Gastroesophageal sphincter (tissue), 4 donors: ENCODE data around the gene HBA2. TPM values are rescaled to one million over a fixed set of nuclear protein-coding genes. Genes with fewer than 3 reads are reported as not detected.

ENCODE experiments used
- ATAC-seq: fragments of 150-250 bp; one replicate; pipeline ENCODE4 v1.9.1; 2016; ENCODE audit warnings: mild to moderate bottlenecking, moderate library complexity
- H3K27ac ChIP-seq, 4 donors: fragments of 200-600 bp; sonication (generic) in 3 of 4; 1 replicate in 3 of 4; 2 replicates in 1 of 4; pipeline ENCODE4 v1.5.1; 2016 to 2019
- H3K27me3 ChIP-seq: fragments of 200-600 bp; sonication (generic); one replicate; pipeline ENCODE4 v1.5.1; 2019
- H3K36me3 ChIP-seq, 2 donors: fragments of 200-600 bp; sonication (generic); one replicate each; pipeline ENCODE4 v1.5.1; 2019; ENCODE audit warnings: control low read depth in 1 of 2
- H3K4me1 ChIP-seq, 3 donors: fragments of 200-600 bp; sonication (generic); 1 replicate in 2 of 3; 2 replicates in 1 of 3; pipeline ENCODE4 v1.5.1; 2016 to 2019; ENCODE audit warnings: control low read depth in 2 of 3
- H3K4me3 ChIP-seq, 2 donors: fragments of 200-600 bp; sonication (generic); one replicate each; pipeline ENCODE4 v1.5.1; 2019; ENCODE audit warnings: mild to moderate bottlenecking in 1 of 2, moderate library complexity in 1 of 2
- H3K9me3 ChIP-seq, 3 donors: fragments of 200-600 bp; sonication (generic); one replicate each; pipeline ENCODE4 v1.5.1; 2017 to 2019; ENCODE audit warnings: control low read depth in 2 of 3
- EP300 ChIP-seq: sonication (generic); formaldehyde crosslinking; IDR thresholded peaks from one replicate; pipeline ENCODE4 v1.6.1; 2017; ENCODE audit warnings: antibody characterized with exemption, mild to moderate bottlenecking
- POLR2A ChIP-seq, 2 donors: fragments of 450-650 bp; IDR thresholded peaks; one replicate each; pipeline ENCODE4 v1.6.1; 2017; ENCODE audit warnings: antibody characterized with exemption in 2 of 2, mild to moderate bottlenecking in 2 of 2, moderate library complexity in 1 of 2
- POLR2AphosphoS5 ChIP-seq: sonication (generic); formaldehyde crosslinking; IDR thresholded peaks from one replicate; pipeline ENCODE4 v1.6.1; 2017; ENCODE audit warnings: antibody characterized with exemption
- WGBS, 2 donors: methylation state at CpG; one replicate each; pipeline ENCODE4 v1.1.5; 2018; ENCODE audit warnings: low coverage in 1 of 2; 5-methylcytosine and 5-hydroxymethylcytosine counted together
- total RNA-seq, 4 donors: library from RNA; depleted of rRNA; stranded (reverse); fragments of >200 nt; gene quantifications; one replicate each; pipeline ENCODE4 v1.1.0, GENCODE V29; 2016
- TF ChIP-seq, protein P1 (sequence below), 4 experiments: fragments of 200-600 bp in 2 of 4; fragments of 450-650 bp in 2 of 4; sonication (generic) in 1 of 4; IDR thresholded peaks; one replicate each; pipeline ENCODE4 v1.5.1; 2017 to 2019; ENCODE audit warnings: antibody characterized with exemption in 4 of 4, mild to moderate bottlenecking in 2 of 4, moderate library complexity in 2 of 4

HBA2 gene
- total RNA-seq, 4 donors from 2014 or later: 40.9 to 72.6 (median 57.7) TPM; not detected in 1

DNA sequence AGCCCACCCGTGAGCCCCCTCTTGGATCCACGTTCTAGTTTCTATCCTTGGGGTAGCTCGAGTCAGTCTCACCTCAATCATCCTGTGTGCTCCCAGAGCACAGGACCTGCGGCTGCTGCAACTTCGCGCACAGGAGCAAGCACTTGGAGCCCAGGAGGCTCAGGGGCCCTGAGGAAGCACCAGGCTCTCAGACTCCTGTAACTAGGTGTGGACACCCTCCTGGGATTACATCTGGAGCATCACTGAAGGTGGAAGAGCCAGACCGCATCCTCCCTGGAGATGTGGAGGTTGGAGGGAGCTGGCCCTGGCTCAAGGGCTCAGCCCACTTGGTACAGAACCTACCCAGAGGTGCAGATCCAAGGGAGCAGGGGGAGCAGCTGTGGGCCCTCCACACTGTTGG, 10.3 kb downstream of the HBA2 start:
- no peak for ATAC-seq
- H3K9me3 ChIP-seq: no peaks in the 10 kb centered on the region
- TF ChIP-seq EP300: no peak
- TF ChIP-seq POLR2AphosphoS5: no peak
- TF ChIP-seq, protein P1, sequence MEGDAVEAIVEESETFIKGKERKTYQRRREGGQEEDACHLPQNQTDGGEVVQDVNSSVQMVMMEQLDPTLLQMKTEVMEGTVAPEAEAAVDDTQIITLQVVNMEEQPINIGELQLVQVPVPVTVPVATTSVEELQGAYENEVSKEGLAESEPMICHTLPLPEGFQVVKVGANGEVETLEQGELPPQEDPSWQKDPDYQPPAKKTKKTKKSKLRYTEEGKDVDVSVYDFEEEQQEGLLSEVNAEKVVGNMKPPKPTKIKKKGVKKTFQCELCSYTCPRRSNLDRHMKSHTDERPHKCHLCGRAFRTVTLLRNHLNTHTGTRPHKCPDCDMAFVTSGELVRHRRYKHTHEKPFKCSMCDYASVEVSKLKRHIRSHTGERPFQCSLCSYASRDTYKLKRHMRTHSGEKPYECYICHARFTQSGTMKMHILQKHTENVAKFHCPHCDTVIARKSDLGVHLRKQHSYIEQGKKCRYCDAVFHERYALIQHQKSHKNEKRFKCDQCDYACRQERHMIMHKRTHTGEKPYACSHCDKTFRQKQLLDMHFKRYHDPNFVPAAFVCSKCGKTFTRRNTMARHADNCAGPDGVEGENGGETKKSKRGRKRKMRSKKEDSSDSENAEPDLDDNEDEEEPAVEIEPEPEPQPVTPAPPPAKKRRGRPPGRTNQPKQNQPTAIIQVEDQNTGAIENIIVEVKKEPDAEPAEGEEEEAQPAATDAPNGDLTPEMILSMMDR (IDR thresholded peaks at IDR 0.05): no peak
- H3K27ac ChIP-seq: no peak overlapping the region
- peaks cover 34% of the 10 kb centered on the region for H3K27me3 ChIP-seq
- H3K36me3 ChIP-seq: peaks cover 0 to 10% of the 10 kb centered on the region in 2 donors
- WGBS, 2 donors: 51% methylated on average over 4 of the region's 7 CpGs; no CpG with 5 or more reads in 1 of the 2 donors
- H3K4me1 ChIP-seq: peaks cover 7 to 20% (median 17%) of the 10 kb centered on the region in 3 donors
- no peak overlapping the region for H3K4me3 ChIP-seq

DNA sequence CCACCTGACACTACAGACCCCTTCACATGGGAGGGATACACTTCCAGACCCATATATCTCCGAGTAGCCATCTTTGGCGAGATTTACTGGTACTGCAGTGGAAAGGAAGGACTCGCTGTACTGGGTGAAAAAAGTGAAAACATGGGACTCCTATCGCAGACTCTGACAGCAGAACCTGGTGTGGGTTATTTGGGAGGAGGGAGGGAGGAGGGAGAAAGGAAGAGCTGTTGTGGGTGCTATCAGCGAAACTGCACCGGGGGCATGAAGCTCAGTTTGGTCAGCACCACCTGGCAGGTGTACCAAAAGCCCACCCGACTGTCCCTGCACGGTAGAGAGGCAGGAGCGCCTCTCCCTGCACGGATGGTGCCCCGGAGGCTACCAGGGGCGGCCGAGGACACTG, 12.5 kb downstream of the HBA2 start:
- WGBS, 2 donors: 60 to 69% methylated on average over 1 to 4 of the region's 13 CpGs
- no peaks in the 10 kb centered on the region for H3K9me3 ChIP-seq

DNA sequence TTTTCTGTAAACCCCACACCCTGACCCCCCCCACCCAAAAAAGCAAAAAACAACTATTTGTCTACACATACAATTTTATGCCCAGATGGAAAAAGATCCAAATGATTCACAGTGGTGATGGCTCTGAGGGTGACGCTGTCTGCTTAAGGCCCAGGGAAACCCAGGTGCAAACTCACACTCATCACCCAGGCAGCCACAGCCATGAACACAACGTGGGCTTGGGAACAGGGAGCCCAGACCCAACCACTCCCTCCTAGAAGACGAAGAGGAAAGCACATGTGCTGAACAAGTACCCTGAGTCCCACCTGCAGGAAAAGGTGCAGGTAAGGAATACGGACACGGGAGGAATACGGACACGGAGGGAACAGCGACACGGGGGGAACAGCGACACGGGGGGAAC, 13.0 kb downstream of the HBA2 start:
- TF ChIP-seq EP300: no peak
- TF ChIP-seq POLR2AphosphoS5: no peak
- TF ChIP-seq, protein P1 (IDR thresholded peaks at IDR 0.05): no peak
- TF ChIP-seq POLR2A (IDR thresholded peaks at IDR 0.05): no peak
- Histone ChIP-seq H3K9me3 (no peaks in the 10 kb centered on the region), H3K27ac (no peak overlapping the region), H3K36me3 (peaks cover 0 to 36% of the 10 kb centered on the region in 2 donors), H3K4me1 (peaks cover 6 to 11% (median 9%) of the 10 kb centered on the region in 3 donors), H3K27me3 (peaks cover 8% of the 10 kb centered on the region), H3K4me3 (no peak overlapping the region)
- no peak for ATAC-seq
- WGBS, 2 donors: 31 to 58% methylated on average over 2 of the region's 11 CpGs

More for the DNA sequence above, 12.5 kb downstream of the HBA2 start:
- TF ChIP-seq POLR2A (IDR thresholded peaks at IDR 0.05): no peak
- TF ChIP-seq, protein P1 (IDR thresholded peaks at IDR 0.05): no peak
- TF ChIP-seq EP300: no peak
- no peak for TF ChIP-seq POLR2AphosphoS5
- Histone ChIP-seq H3K36me3 (peaks cover 0 to 31% of the 10 kb centered on the region in 2 donors), H3K27ac (no peak overlapping the region), H3K4me1 (peaks cover 7 to 15% (median 14%) of the 10 kb centered on the region in 3 donors), H3K4me3 (no peak overlapping the region), H3K27me3 (peaks cover 12% of the 10 kb centered on the region)
- ATAC-seq: no peak

DNA sequence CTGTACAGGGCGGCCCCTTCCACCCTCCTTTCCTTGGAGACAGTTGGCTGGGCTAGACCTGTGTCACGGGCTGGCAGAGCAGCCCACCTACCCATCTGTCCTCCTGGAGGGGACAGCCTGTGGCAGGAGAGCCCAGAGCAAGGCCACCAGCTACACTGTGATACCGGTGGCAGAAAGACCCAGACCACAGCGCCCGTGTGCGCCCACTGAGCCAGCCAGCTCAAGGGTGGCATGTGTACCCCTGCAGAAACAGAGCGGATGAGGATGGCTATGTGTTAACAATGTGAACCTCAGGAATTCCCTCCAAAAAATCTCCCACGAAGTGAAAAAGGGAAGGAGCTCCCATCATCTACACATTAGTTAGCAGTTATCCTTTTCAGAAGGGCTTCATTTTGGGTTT, 14.7 kb downstream of the HBA2 start:
- 53 to 93% methylated on average over 2 of the region's 8 CpGs for WGBS, 2 donors
- Histone ChIP-seq H3K4me1 (no peaks in the 10 kb centered on the region), H3K27ac (no peak overlapping the region), H3K36me3 (peaks cover 0 to 52% of the 10 kb centered on the region in 2 donors), H3K9me3 (no peaks in the 10 kb centered on the region), H3K4me3 (no peak overlapping the region), H3K27me3 (no peaks in the 10 kb centered on the region)
- no peak for TF ChIP-seq POLR2A (IDR thresholded peaks at IDR 0.05)
- TF ChIP-seq POLR2AphosphoS5: no peak
- no peak for TF ChIP-seq EP300
- TF ChIP-seq, protein P1 (IDR thresholded peaks at IDR 0.05): no peak
- ATAC-seq: peak; percentile 22

DNA sequence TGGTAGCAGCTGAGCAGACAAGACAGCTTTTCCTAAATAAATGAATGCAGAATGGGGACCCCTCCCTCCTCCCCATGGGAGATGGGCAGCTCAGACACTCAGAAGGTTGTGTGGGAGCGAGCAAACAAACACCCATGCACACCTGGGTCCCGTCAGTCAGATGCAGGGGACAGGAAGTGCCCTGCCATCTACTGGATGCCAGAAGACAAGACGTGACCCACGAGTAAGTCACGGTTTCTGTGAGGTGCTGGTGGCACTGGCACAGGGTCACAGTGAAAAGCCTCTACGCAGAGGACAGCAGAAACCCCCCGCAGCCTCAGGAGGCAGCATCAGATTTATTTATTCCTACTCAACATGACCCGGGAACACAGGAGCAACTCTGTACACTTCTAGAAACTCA, 16.0 kb downstream of the HBA2 start:
- H3K27me3 ChIP-seq: no peaks in the 10 kb centered on the region
- no peak for ATAC-seq
- no peak overlapping the region for H3K4me3 ChIP-seq
- H3K36me3 ChIP-seq: peaks cover 0 to 66% of the 10 kb centered on the region in 2 donors
- H3K27ac ChIP-seq: no peak overlapping the region
- 58 to 60% methylated on average over 1 to 6 of the region's 8 CpGs for WGBS, 2 donors
- no peaks in the 10 kb centered on the region for H3K9me3 ChIP-seq
- no peaks in the 10 kb centered on the region for H3K4me1 ChIP-seq
- TF ChIP-seq POLR2A (IDR thresholded peaks at IDR 0.05) (no peak), POLR2AphosphoS5 (no peak), EP300 (no peak)
- TF ChIP-seq, protein P1 (IDR thresholded peaks at IDR 0.05): no peak
